Stimulated activated CD8-positive, alpha-beta memory T cell treated with anti-CD3 and anti-CD28 coated beads, Interleukin-15, amount 100 ng/mL, for 24 hours (primary cell): ENCODE data around the gene STX18.
"Not testable (repeated sequence)": the region's sequence is repeated elsewhere in the genome, so short reads cannot be mapped to it uniquely, and the experiment has no call there.

Source experiments
- DNase-seq: peaks from one replicate; pipeline ENCODE4 v3.0.0-alpha.2; 2020; ENCODE audit warnings: low read depth

Gene STX18

GRCh38 chr4:4437798-4438470 is 103.9 kb downstream of the STX18 start:
- DNase-seq: no peak

- no peak for DNase-seq
These were observed 105.5 kb downstream of the STX18 start for GRCh38 chr4:4436244-4436823.

- DNase-seq: no peak
These were observed 107.9 kb downstream of the STX18 start for GRCh38 chr4:4433941-4434340.

DNA sequence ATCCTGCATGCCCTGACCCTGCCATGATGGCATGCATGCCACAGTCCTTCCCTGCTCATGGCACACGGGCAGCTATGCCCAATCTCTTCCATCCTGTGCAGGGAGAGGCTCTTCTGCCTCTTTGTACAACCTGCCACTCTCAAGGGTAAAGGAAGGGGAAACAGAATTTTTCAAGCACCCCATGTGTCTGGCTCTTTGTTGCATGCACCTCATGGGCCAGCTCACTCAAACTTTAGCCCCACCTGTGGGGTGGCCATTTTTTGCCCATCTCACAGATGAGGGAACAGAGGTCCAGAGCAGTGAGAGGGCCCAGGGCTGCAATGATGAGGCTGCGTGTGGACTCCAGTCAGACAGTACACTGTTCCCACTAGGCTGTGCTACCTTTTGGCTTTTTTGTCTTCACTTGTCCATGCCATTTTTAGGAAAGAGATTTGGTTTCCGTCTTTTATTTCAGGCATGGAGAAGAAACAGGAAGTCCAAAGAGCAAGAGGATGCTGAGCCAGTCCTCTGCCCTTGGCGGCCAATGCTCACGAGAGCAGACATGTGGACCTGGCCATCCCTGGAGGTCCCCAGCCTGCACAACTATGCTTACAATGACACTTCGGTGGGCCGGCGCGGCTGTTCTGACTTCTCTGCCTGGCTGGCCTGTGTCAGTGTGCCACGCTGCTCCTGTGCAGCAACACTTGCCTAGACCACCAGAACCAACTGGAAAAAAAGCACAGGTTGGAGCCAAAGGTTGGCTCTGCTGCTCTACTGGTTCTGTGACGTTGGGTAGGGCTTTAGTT is 109.3 kb downstream of the STX18 start:
- no peak for DNase-seq

- DNase-seq: no peak
These were observed 111.2 kb downstream of the STX18 start for GRCh38 chr4:4430492-4431195.

GRCh38 chr4:4428966-4429875 is 112.6 kb downstream of the STX18 start:
- no peak for DNase-seq

DNA sequence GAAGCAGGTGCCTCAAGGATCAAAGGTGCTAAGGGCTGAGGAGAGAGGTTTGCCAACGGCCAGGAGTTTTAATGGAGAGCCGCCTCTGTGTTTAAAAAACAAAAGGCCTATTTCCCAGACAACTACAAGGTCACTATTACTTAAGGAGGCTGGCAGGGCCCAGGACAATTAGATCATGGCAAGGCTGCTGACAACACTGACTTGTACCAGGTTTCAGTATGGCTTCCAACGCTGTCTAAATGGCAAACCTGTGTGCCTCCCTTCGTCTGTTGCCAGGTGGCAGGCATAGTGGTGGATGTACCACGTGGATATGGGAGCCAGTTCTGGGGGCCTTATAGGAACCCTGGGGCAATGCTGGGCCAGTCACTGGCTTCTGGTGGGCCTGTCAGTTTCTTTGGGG is 114.0 kb downstream of the STX18 start:
- DNase-seq: no peak

GRCh38 chr4:4427121-4427870 is 114.6 kb downstream of the STX18 start:
- DNase-seq: no peak

GRCh38 chr4:4426511-4427120 is 115.2 kb downstream of the STX18 start:
- DNase-seq: no peak

DNA sequence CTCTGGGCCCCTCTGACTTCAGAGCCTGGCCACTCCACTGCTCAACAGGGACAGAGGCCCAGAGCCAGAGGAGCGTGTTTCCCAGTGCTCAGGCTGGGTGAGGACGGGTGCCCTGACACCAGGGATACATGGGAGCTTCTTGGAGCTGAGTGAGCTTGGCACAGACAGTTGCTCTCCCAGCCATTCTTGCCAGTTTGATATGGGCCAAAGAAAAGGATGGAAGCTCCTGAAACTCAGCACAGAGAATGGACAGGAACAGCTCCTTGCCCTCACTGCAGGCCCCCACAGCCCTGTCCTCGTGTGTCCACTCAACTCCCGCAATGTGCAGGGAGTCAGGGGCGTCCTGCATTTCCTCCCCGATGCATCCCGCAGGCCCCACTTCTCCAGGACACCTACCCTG is 116.2 kb downstream of the STX18 start:
- DNase-seq: no peak

DNA sequence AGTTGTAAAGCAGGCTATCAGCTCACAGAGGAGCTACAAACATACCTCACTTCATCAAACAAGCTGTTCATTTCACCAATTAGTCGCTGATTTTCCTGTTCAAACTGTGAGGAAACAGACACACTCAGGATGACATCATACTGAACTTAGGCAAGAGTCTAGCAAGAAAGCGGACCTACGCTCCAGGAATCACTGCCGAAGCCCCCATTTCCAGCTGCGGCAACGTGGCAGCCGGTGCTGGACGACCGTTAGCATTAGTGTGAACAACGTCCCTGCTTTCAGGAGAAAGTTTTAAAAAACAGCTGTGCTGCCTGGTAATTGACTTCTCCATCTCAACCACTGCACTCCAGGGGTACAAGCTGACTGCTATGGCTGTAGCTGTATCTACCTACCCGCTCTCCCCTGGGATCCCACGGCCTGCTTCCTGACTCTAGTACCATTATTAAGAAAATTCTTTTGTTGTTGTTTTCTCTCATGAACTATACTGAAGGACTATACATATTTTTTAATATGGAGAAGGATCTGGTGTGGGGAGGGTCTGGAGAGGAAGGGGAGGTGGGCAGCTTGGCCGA is 116.6 kb downstream of the STX18 start:
- DNase-seq: no peak

DNA sequence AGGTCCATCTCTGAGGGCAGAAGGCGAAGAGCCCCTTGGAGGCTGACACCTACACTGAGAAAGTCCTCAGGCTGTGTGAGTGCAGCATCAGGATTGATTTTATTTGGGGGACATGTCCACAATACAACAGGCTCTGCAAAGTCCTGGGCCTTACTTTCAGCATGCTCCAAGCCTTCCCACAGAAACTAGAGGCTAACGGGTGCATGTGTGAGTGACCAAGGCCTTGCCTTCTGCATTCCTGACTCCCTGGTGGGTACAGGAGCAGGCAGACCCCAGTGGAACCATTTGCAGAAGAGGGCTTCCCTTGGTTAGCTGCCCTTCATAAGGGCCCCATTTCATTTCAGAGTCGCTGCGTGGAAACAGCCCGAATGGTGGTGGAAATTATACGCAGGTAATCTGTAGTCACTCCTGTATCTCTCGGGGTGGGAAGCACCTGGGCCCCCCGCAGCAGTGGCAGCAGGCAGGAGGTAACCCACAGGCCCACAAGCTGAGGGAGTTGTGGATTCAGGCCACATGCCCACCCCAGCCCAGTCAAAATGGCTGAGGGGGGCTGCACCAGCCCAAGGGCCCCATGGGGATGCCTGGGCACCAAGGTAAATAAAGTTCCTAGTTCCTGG is 117.2 kb downstream of the STX18 start:
- no peak for DNase-seq

DNA sequence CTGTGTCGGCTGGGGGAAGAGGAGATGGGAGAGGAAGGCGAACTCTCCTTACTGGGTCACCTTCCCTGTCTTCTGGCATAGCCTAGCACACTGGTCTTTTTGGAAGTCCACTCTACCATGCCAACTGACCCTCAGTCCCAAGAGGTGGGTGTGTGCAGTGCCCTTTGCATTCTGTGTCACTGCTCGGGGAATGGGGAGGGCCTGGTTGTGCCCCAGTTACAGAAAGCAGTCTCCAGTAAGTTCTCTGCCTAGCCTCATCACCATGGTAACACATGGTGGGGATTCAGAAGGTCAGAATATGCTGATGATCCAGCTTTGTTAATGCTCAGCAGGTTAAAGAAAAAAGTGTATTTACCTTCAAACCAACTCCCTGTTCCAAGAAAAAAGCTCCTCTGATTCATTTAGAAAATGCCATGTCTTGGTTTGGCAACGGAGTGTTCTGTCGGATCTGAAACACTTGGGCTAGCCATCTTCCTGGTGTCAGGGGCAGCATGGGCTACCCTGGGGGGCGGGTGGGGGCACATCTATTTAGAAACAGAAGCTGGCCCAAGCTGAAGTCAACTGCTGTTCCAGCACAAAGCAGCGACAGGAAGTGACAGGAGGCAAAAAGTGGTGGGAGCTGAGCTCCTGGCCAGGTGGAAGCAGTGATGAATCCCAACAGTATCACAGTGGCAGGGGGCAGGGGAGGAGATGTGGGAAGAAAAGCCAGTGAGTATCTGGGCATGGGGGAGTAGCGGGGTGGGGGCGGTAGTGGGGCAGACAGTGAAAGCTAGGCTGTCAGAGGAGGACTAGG is 117.9 kb downstream of the STX18 start:
- no peak for DNase-seq

GRCh38 chr4:4422856-4423499 is 118.9 kb downstream of the STX18 start:
- no peak for DNase-seq

- DNase-seq: not testable (repeated sequence)
These were observed 119.7 kb downstream of the STX18 start for GRCh38 chr4:4422117-4422516.

DNA sequence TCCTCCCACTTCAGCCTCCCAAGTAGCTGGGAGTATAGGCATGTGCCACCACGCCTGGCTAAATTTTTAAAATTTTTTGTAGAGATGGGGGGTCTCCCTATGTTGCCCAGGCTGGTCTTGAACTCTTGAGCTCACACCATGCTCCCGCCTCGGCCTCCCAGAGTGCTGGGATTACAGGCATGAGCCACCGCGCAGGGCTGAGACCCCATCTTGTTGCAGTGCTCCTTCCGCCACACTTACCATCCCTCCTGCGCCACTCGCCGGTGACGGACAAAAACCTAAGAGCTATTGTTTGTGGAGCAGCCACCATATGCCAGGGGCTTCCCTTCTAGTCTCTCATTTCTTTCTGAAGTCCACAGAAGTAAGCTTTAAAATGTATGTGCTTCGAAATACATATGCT is 120.5 kb downstream of the STX18 start:
- no peak for DNase-seq

GRCh38 chr4:4420421-4420820 is 121.4 kb downstream of the STX18 start:
- DNase-seq: no peak

GRCh38 chr4:4419896-4420295 is 122.0 kb downstream of the STX18 start:
- no peak for DNase-seq
